ENCODE data around the gene BRICD5.

- no peak for TF ChIP-seq POLR2A (IDR thresholded peaks at IDR 0.05; ENCODE audit: low read length)
- no peak for TF ChIP-seq GATA1 (IDR thresholded peaks at IDR 0.05; ENCODE audit: low read depth, low read length)
These were observed 22.5 kb upstream of the BRICD5 start for GRCh38 chr16:2233046-2233775.

Measured in erythroblast (primary cell).